Skin epidermis (tissue), 12 donors: Measurements from ENCODE around the gene BCAR1.

Source experiments
- H3K27ac ChIP-seq, 21 experiments: fragments of 200-600 bp; sonication (generic) in 11 of 21; one replicate each; pipeline ENCODE4 v1.5.0; 2020; ENCODE audit warnings: mild to moderate bottlenecking in 3 of 21, inconsistent platforms in 2 of 21, moderate library complexity in 2 of 21
- H3K4me3 ChIP-seq, 7 experiments: fragments of 200-600 bp; sonication (generic) in 2 of 7; one replicate each; pipeline ENCODE4 v1.5.0; 2020; ENCODE audit warnings: inconsistent platforms in 2 of 7, mild to moderate bottlenecking in 2 of 7, moderate library complexity in 1 of 7

The BCAR1 gene

DNA sequence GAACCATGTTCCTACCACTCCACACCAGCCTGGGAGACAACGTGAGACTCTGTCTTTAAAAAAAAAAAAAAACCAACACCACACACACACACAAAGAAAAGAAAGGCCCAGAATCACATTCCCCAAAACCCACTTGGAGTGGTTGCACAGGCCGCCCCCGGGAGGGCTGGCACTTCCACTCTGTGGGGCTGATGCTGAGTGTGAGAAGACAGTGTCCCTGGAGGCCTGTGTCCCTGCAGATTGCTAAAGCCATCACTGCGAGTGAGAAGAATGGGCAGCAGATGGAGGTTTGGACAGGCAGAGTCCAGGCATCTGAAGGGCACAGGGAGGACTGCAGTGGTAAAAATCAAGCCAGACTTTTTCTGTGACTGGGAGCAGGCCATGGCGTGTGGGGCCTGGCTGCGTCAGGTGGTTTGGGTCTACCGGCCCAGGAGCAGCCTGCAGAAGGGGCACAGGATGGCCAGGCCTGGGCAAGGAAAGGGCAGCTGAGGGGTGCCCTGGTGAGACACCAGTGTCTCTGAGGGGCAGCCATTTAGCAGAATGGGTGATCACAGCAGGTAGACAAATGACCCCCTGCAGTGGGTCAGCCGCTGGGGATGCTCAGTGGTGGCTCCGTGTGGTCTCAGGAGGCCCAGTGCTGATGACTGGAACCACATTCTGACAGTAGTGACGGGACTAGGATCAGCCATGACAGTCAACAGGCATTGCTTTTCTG is 57.5 kb downstream of the BCAR1 start:
- Histone ChIP-seq H3K4me3 (no peak overlapping the region), H3K27ac (no peak overlapping the region)

- Histone ChIP-seq H3K27ac (no peak overlapping the region), H3K4me3 (no peak overlapping the region)
These were observed 58.2 kb downstream of the BCAR1 start for GRCh38 chr16:75193265-75193650.

GRCh38 chr16:75192606-75193264 is 58.7 kb downstream of the BCAR1 start:
- no peak overlapping the region for H3K27ac ChIP-seq
- H3K4me3 ChIP-seq, result no peak overlapping the region

- no peak overlapping the region for H3K27ac ChIP-seq
- no peak overlapping the region for H3K4me3 ChIP-seq
These were observed 61.7 kb downstream of the BCAR1 start for GRCh38 chr16:75189638-75190245.

GRCh38 chr16:75188832-75189477 is 62.5 kb downstream of the BCAR1 start:
- Histone ChIP-seq H3K27ac (no peak overlapping the region), H3K4me3 (no peak overlapping the region)

DNA sequence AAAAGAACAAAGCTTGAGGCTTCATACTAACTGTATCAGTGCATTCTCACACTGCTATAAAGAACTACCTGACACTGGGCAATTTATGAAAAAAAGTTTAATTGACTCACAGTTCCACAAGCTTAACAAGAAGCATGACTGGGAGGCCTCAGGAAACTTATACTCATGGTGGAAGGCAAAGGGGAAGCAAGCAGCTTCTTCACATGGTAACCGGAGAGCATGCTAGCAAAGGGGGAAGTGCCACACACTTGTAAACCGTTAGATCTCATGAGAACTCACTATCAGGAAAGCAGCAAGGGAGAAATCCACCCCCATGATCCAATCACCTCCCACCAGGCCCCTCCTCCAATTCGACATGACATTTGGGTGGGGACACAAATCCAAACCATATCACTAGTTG is 69.8 kb downstream of the BCAR1 start:
- no peak overlapping the region for H3K27ac ChIP-seq
- no peak overlapping the region for H3K4me3 ChIP-seq

GRCh38 chr16:75179208-75179607 is 72.2 kb downstream of the BCAR1 start:
- H3K4me3 ChIP-seq, result no peak overlapping the region

More at GRCh38 chr16:75179208-75179607, 72.2 kb downstream of the BCAR1 start:
- H3K27ac ChIP-seq, result no peak overlapping the region
